HG02588 (cell line): Measurements from ENCODE around the gene C19orf67.

Experiments
- ATAC-seq: cut with Tn5 transposase; IDR thresholded peaks from one replicate; pipeline ENCODE4 v1.9.1; 2021; ENCODE audit warnings: mild to moderate bottlenecking, moderate library complexity; ENCODE audit not compliant: unreplicated experiment

The C19orf67 gene

GRCh38 chr19:14085309-14085995 lies at the start of gene C19orf67:
Gene C19orf67 (minus strand): TSS chr19:14085783. CDS start chr19:14085627, 156 bp downstream.
- ATAC-seq: no peak

GRCh38 chr19:14135355-14135754 lies 49.8 kb upstream of the C19orf67 start:
- ATAC-seq: no peak

- ATAC-seq: no peak
Measured at GRCh38 chr19:14127929-14128509, 42.4 kb upstream of the C19orf67 start.

- no peak for ATAC-seq
Measured at GRCh38 chr19:14127176-14127575, 41.6 kb upstream of the C19orf67 start.

- ATAC-seq: no peak
Measured at GRCh38 chr19:14122924-14123323, 37.3 kb upstream of the C19orf67 start.

GRCh38 chr19:14120497-14120780 lies 34.9 kb upstream of the C19orf67 start:
- no peak for ATAC-seq

GRCh38 chr19:14119644-14120496 lies 34.3 kb upstream of the C19orf67 start:
- no peak for ATAC-seq

GRCh38 chr19:14119146-14119545 lies 33.6 kb upstream of the C19orf67 start:
- no peak for ATAC-seq

- ATAC-seq: peak; percentile 30
Measured at GRCh38 chr19:14118165-14119051, 32.8 kb upstream of the C19orf67 start.

- peak; percentile 85 for ATAC-seq
Measured at GRCh38 chr19:14117668-14118164, 32.1 kb upstream of the C19orf67 start, which contains the start of gene PRKACA. Gene PRKACA (minus strand): TSS chr19:14117762. CDS start chr19:14117547, 215 bp downstream.

- no peak for ATAC-seq
Measured at GRCh38 chr19:14116918-14117578, 31.5 kb upstream of the C19orf67 start.

GRCh38 chr19:14116525-14116917 lies 30.9 kb upstream of the C19orf67 start:
- ATAC-seq: no peak

- no peak for ATAC-seq
Measured at GRCh38 chr19:14115756-14116155, 30.2 kb upstream of the C19orf67 start.

GRCh38 chr19:14114854-14115253 lies 29.3 kb upstream of the C19orf67 start:
- ATAC-seq: no peak

GRCh38 chr19:14114439-14114838 lies 28.9 kb upstream of the C19orf67 start:
- no peak for ATAC-seq

GRCh38 chr19:14113762-14114414 lies 28.3 kb upstream of the C19orf67 start:
- no peak for ATAC-seq

GRCh38 chr19:14112809-14113385 lies 27.3 kb upstream of the C19orf67 start:
- ATAC-seq: no peak

GRCh38 chr19:14112051-14112808 lies 26.6 kb upstream of the C19orf67 start:
- no peak for ATAC-seq

GRCh38 chr19:14111486-14111885 lies 25.9 kb upstream of the C19orf67 start:
- no peak for ATAC-seq
